ENCODE data around the gene PGRMC2. TPM values are rescaled to one million over a fixed set of nuclear protein-coding genes. Genes with fewer than 3 reads are reported as not detected.

Gene PGRMC2
- total and polyA plus RNA-seq, 2 of the 4 experiments (the other 2 are of a cell fraction) = 13.4 to 40.7 TPM

DNA sequence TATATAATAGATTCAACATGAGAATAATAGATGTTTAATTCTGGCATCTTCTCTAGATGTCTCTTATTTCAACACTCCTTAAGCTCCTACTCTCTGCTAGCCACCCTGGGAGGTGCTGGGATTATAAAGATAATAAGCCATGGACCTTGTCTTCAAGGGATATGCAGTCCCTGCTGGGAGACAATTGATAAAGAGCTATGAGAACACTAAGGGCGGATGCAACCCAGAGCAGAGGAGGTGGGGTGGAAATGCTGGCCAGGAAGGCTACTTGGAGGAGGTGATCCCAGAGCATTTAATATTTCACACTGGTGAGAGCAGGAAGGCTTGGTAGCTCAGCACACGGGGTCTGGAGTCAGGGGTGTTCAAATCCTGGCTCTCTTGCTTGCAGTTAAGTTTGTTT lies 18.3 kb upstream of the PGRMC2 start:
- Histone ChIP-seq H3K56ac (ENCODE audit: extremely low read depth, insufficient read depth, low read length) (no peak overlapping the region), H2BK5ac (ENCODE audit: low read depth, low read length, poor library complexity, severe bottlenecking) (no peak overlapping the region), H3K4me3 (ENCODE audit: insufficient read depth, low read depth, low read length) (no peak overlapping the region), H3K27ac (ENCODE audit: insufficient read depth, low read length) (no peak overlapping the region), H2BK120ac (ENCODE audit: low read depth, low read length) (no peak overlapping the region), H3K79me1 (ENCODE audit: low read depth in 1 of 2, low read length in 2 of 2) (peaks cover 0 to 3% of the 10 kb centered on the region in 2 experiments; a peak in 1 of 4 replicates), H3K23ac (ENCODE audit: low read depth, low read length) (no peak overlapping the region), H2AK9ac (replicated peaks; ENCODE audit: low read depth, low read length, poor library complexity) (no peak overlapping the region), H3K14ac (replicated peaks; ENCODE audit: low read depth, low read length) (no peak overlapping the region), H3K4ac (ENCODE audit: low read depth, low read length) (no peak overlapping the region), H4K5ac (ENCODE audit: low read depth, low read length) (no peak overlapping the region), H4K8ac (ENCODE audit: low read depth in 2 of 2, low read length in 2 of 2) (no peak overlapping the region), H3K27me3 (ENCODE audit: control insufficient read depth, insufficient read depth, low read length) (no peaks in the 10 kb centered on the region), H3K9ac (ENCODE audit: low read depth, low read length) (no peak overlapping the region), H3K9me1 (ENCODE audit: insufficient read depth, low read length) (peaks cover 2% of the 10 kb centered on the region; the same call in 1 of the 2 replicates), H2BK20ac (ENCODE audit: low read depth, low read length) (no peak overlapping the region), H3K4me2 (ENCODE audit: low read depth, low read length) (no peak overlapping the region), H2AK5ac (ENCODE audit: low read depth, low read length) (no peak overlapping the region), H3K18ac (ENCODE audit: low read depth, low read length) (no peak overlapping the region), H4K20me1 (ENCODE audit: insufficient read depth, low read length) (no peaks in the 10 kb centered on the region), H4K91ac (ENCODE audit: insufficient read depth, low read depth, low read length) (no peak overlapping the region), H2AFZ (replicated peaks; ENCODE audit: low read length, poor library complexity) (no peak overlapping the region), H2BK15ac (ENCODE audit: low read depth, low read length) (no peak overlapping the region), H3K9me3 (ENCODE audit: control insufficient read depth, insufficient read depth, low read length) (no peaks in the 10 kb centered on the region), H3K36me3 (ENCODE audit: control insufficient read depth, insufficient read depth, low read length) (peaks cover 5% of the 10 kb centered on the region; the same call in 1 of the 2 replicates), H3K4me1 (ENCODE audit: control insufficient read depth, insufficient read depth, low read length) (peaks cover 16% of the 10 kb centered on the region)
- intact Hi-C loops (cut with micrococcal nuclease) = no loop called here
- DNase-seq = no peak
- in situ Hi-C loops (cut with MboI; ENCODE audit: low sequenced_read_pairs) = no loop called here
- dilution Hi-C loops (cut with HindIII; ENCODE audit: low sequenced_read_pairs, unreplicated experiment) = no loop called here
- no peak for ATAC-seq (ENCODE audit: low read depth)
- BruUV-seq (replicated peaks) = no TSS peak
- no CpG with 5 or more reads among the region's 2 CpGs for WGBS, 2 experiments (ENCODE audit: extremely low coverage in 2 of 2, insufficient read length in 1 of 2)
- ChIA-PET POLR2A (ENCODE audit: unreplicated experiment) (interaction anchor here (0.5 kb wide), 1 partner anchor 149 kb away, joined by 8 read pairs; no protein-coding TSS in a partner anchor), CTCF (no interaction called here)
- no peak for TF ChIP-seq RCOR1 (IDR thresholded peaks at IDR 0.05; ENCODE audit: insufficient replicate concordance, low read length)
- TF ChIP-seq, protein P1, sequence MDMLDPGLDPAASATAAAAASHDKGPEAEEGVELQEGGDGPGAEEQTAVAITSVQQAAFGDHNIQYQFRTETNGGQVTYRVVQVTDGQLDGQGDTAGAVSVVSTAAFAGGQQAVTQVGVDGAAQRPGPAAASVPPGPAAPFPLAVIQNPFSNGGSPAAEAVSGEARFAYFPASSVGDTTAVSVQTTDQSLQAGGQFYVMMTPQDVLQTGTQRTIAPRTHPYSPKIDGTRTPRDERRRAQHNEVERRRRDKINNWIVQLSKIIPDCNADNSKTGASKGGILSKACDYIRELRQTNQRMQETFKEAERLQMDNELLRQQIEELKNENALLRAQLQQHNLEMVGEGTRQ (IDR thresholded peaks at IDR 0.05; ENCODE audit: low read depth, low read length) = no peak
- no peak for TF ChIP-seq CEBPB (IDR thresholded peaks at IDR 0.05; ENCODE audit: low read depth, low read length)
- no peak for TF ChIP-seq RAD21 (IDR thresholded peaks at IDR 0.05; ENCODE audit: low read length)
- no peak for TF ChIP-seq BHLHE40 (IDR thresholded peaks at IDR 0.05; ENCODE audit: low read depth, low read length)
- TF ChIP-seq RFX5 (IDR thresholded peaks at IDR 0.05; ENCODE audit: low read depth, low read length) = no peak
- TF ChIP-seq FOS (IDR thresholded peaks at IDR 0.05; ENCODE audit: low read depth, low read length) = no peak
- no peak for TF ChIP-seq CHD1 (IDR thresholded peaks at IDR 0.05; ENCODE audit: low read depth, low read length)
- TF ChIP-seq MAZ (IDR thresholded peaks at IDR 0.05; ENCODE audit: borderline replicate concordance, low read depth, low read length) = no peak
- no peak for TF ChIP-seq POLR2A (IDR thresholded peaks at IDR 0.05; ENCODE audit: low read depth, low read length)

Measured in IMR-90 (cell line).